ENCODE measurements around the gene AMPH. TPM values are rescaled to one million over a fixed set of nuclear protein-coding genes. Genes with fewer than 3 reads are reported as not detected.

The AMPH gene
- total RNA-seq, 4 donors from 2014 or later: 0.51 to 19.6 (median 11.6) TPM

- Histone ChIP-seq H3K27ac (no peak overlapping the region), H3K27me3 (no peaks in the 10 kb centered on the region), H3K9me3 (no peaks in the 10 kb centered on the region), H3K4me3 (no peak overlapping the region), H3K4me1 (no peaks in the 10 kb centered on the region), H3K36me3 (no peaks in the 10 kb centered on the region)
- DNase-seq: no peak
- TF ChIP-seq POLR2A (IDR thresholded peaks at IDR 0.05) (no peak), CTCF (IDR thresholded peaks at IDR 0.05) (no peak)
- intact Hi-C loops (cut with DNase I; ENCODE audit: low total_unique reads): no loop called here
Measured at GRCh38 chr7:38628630-38629385, 2.4 kb downstream of the AMPH start.

DNA sequence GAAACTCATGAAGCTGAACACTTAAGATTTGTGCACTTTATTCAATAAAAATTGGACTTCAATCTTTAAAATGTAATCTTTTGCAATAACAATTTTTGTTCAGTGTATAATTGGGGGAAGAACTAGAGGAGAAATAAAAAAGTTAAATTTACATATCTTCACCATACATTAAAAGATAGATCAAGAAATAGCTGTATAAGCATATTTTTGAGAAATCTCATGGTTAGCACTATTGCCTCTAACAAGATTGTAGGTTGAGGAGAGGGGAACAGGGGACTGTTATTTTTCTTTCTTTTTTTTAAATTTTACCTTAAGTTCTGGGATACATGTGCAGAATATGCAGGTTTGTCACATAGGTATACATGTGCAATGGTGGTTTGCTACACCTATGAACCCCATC, 5.3 kb downstream of the AMPH start:
- H3K27ac ChIP-seq: no peak overlapping the region
- DNase-seq: no peak
- H3K36me3 ChIP-seq: no peaks in the 10 kb centered on the region
- H3K27me3 ChIP-seq: no peaks in the 10 kb centered on the region
- TF ChIP-seq CTCF (IDR thresholded peaks at IDR 0.05) (no peak), POLR2A (IDR thresholded peaks at IDR 0.05) (no peak)
- H3K9me3 ChIP-seq: no peaks in the 10 kb centered on the region
- intact Hi-C loops (cut with DNase I; ENCODE audit: low total_unique reads): no loop called here
- H3K4me3 ChIP-seq: no peak overlapping the region
- no peaks in the 10 kb centered on the region for H3K4me1 ChIP-seq

GRCh38 chr7:38615665-38616064, 15.5 kb downstream of the AMPH start:
- intact Hi-C loops (cut with DNase I; ENCODE audit: low total_unique reads): no loop called here
- Histone ChIP-seq H3K4me1 (no peaks in the 10 kb centered on the region), H3K9me3 (no peaks in the 10 kb centered on the region), H3K4me3 (no peak overlapping the region), H3K36me3 (no peaks in the 10 kb centered on the region), H3K27ac (no peak overlapping the region), H3K27me3 (no peaks in the 10 kb centered on the region)
- no peak for TF ChIP-seq CTCF (IDR thresholded peaks at IDR 0.05)
- no peak for TF ChIP-seq POLR2A (IDR thresholded peaks at IDR 0.05)
- DNase-seq: no peak

DNA sequence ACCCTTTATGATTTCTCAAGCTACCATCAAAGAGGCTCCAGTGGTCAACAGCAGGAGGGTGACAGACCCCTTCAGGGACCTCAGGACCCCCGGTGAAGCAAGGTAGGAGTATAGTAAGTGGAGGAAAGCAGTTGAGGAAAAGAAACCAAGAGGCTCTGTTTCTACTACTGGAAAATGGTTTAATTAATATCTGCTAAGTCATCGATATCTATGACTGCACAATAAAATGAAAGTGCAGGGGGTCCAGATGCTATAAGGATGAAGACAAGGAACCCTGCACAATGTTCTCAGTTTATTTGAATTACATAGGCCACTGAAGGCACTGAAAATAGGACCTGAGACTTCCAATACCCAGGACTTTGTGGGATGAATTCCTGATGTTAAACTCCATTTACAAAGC, 23.7 kb downstream of the AMPH start:
- H3K4me1 ChIP-seq: no peaks in the 10 kb centered on the region
- no peaks in the 10 kb centered on the region for H3K36me3 ChIP-seq
- H3K27me3 ChIP-seq: no peaks in the 10 kb centered on the region
- no peak overlapping the region for H3K4me3 ChIP-seq
- H3K27ac ChIP-seq: no peak overlapping the region
- no peaks in the 10 kb centered on the region for H3K9me3 ChIP-seq
- TF ChIP-seq CTCF (IDR thresholded peaks at IDR 0.05) (no peak), POLR2A (IDR thresholded peaks at IDR 0.05) (no peak)
- intact Hi-C loops (cut with DNase I; ENCODE audit: low total_unique reads): no loop called here
- no peak for DNase-seq

DNA sequence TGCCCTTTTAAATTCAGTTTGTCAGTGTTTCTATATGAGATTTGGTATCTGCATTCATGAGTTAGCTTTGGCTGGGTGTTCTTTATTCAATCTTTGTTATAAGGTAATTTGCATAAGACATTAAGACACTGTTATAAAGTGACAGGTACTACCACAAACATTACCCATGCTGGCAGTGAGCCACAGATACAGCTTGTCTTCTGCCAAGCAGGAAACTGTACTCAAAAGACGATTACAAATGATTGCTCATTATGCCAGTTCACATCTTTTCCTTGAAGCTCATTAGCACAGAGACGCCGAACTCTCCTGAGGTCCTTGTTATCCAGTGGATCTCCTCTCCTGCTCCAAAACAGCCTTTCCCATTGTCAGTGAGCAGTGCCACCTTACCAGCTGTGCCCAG, 30.4 kb downstream of the AMPH start:
- H3K36me3 ChIP-seq: no peaks in the 10 kb centered on the region
- intact Hi-C loops (cut with DNase I; ENCODE audit: low total_unique reads): no loop called here

More for the DNA sequence above, 30.4 kb downstream of the AMPH start:
- no peaks in the 10 kb centered on the region for H3K9me3 ChIP-seq
- H3K4me1 ChIP-seq: no peaks in the 10 kb centered on the region
- H3K27me3 ChIP-seq: no peaks in the 10 kb centered on the region
- TF ChIP-seq CTCF (IDR thresholded peaks at IDR 0.05) (no peak), POLR2A (IDR thresholded peaks at IDR 0.05) (no peak)
- H3K4me3 ChIP-seq: no peak overlapping the region
- no peak overlapping the region for H3K27ac ChIP-seq
- no peak for DNase-seq

All from uterus (tissue), 4 donors.